ENCODE data around the gene MAPT. TPM values are rescaled to one million over a fixed set of nuclear protein-coding genes. Genes with fewer than 3 reads are reported as not detected.
A peak's percentile ranks its signal among the peaks of the same experiment; 100 is the strongest.

MAPT gene
- total RNA-seq, 6 donors from 2014 or later, result 2.1 to 3.7 (median 2.8) TPM

- TF ChIP-seq CTCF (IDR thresholded peaks at IDR 0.05) (no peak), POLR2A (IDR thresholded peaks at IDR 0.05) (no peak), EP300 (IDR thresholded peaks at IDR 0.05) (no peak), POLR2AphosphoS5 (IDR thresholded peaks at IDR 0.05) (no peak)
- Histone ChIP-seq H3K4me3 (no peak overlapping the region), H3K36me3 (no peaks in the 10 kb centered on the region), H3K27me3 (no peaks in the 10 kb centered on the region), H3K9me3 (no peaks in the 10 kb centered on the region), H3K4me1 (no peaks in the 10 kb centered on the region), H3K27ac (no peak overlapping the region)
- DNase-seq (no peak), ATAC-seq (ENCODE audit: low FRiP score in 2 of 2) (no peak)
- 77 to 80% methylated on average over 3 to 6 of the region's 6 CpGs for WGBS, 2 donors
These were observed 66.9 kb downstream of the MAPT start for GRCh38 chr17:45961206-45961605.

DNA sequence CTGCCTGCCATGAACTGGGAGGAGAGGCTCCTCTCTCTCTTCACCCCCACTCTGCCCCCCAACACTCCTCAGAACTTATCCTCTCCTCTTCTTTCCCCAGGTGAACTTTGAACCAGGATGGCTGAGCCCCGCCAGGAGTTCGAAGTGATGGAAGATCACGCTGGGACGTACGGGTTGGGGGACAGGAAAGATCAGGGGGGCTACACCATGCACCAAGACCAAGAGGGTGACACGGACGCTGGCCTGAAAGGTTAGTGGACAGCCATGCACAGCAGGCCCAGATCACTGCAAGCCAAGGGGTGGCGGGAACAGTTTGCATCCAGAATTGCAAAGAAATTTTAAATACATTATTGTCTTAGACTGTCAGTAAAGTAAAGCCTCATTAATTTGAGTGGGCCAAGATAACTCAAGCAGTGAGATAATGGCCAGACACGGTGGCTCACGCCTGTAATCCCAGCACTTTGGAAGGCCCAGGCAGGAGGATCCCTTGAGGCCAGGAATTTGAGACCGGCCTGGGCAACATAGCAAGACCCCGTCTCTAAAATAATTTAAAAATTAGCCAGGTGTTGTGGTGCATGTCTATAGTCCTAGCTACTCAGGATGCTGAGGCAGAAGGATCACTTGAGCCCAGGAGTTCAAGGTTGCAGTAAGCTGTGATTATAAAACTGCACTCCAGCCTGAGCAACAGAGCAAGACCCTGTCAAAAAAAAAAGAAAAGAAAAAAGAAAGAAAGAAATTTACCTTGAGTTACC lies 68.0 kb downstream of the MAPT start:
- peak in 1 of 2 donors; percentile 57 for ATAC-seq (ENCODE audit: low FRiP score in 2 of 2)
- no peak for TF ChIP-seq CTCF (IDR thresholded peaks at IDR 0.05)
- no peak for TF ChIP-seq EP300 (IDR thresholded peaks at IDR 0.05)
- TF ChIP-seq POLR2A (IDR thresholded peaks at IDR 0.05), result no peak
- no peak for TF ChIP-seq POLR2AphosphoS5 (IDR thresholded peaks at IDR 0.05)

DNA sequence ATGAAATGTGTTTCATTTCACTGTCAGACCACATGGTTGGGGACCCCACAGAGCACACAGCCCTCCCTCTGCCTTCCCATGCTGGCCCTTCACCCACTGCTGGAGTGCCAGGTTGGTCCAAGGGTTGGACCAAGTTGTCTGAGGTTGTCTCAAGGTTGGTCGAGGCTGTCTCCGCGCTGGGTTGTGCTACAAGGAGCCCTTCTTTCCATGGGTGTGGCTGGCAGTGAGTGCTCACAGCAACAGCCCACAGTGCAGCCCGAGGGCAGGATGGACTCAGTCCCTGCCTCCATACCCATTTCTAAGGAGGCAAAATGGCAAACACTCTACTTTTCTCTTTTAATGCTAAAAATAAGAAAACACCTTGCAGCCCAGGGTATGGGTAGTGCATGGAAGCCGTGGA lies 68.9 kb downstream of the MAPT start:
- H3K9me3 ChIP-seq, result no peaks in the 10 kb centered on the region
- no peaks in the 10 kb centered on the region for H3K36me3 ChIP-seq
- H3K4me1 ChIP-seq, result no peaks in the 10 kb centered on the region
- no peak for DNase-seq
- no peak for ATAC-seq (ENCODE audit: low FRiP score in 2 of 2)
- H3K27ac ChIP-seq, result no peak overlapping the region
- TF ChIP-seq POLR2A (IDR thresholded peaks at IDR 0.05), result no peak
- no peak for TF ChIP-seq POLR2AphosphoS5 (IDR thresholded peaks at IDR 0.05)
- no peak for TF ChIP-seq EP300 (IDR thresholded peaks at IDR 0.05)
- TF ChIP-seq CTCF (IDR thresholded peaks at IDR 0.05), result no peak
- WGBS, 2 donors, result 84 to 86% methylated on average over 5 of the region's 5 CpGs
- H3K4me3 ChIP-seq, result no peak overlapping the region
- no peaks in the 10 kb centered on the region for H3K27me3 ChIP-seq

More for the DNA sequence above, 68.0 kb downstream of the MAPT start:
- Histone ChIP-seq H3K9me3 (no peaks in the 10 kb centered on the region), H3K27ac (no peak overlapping the region), H3K4me3 (no peak overlapping the region), H3K27me3 (no peaks in the 10 kb centered on the region), H3K4me1 (no peaks in the 10 kb centered on the region), H3K36me3 (no peaks in the 10 kb centered on the region)
- no peak for DNase-seq
- WGBS, 2 donors, result 87 to 93% methylated on average over 10 to 12 of the region's 12 CpGs

DNA sequence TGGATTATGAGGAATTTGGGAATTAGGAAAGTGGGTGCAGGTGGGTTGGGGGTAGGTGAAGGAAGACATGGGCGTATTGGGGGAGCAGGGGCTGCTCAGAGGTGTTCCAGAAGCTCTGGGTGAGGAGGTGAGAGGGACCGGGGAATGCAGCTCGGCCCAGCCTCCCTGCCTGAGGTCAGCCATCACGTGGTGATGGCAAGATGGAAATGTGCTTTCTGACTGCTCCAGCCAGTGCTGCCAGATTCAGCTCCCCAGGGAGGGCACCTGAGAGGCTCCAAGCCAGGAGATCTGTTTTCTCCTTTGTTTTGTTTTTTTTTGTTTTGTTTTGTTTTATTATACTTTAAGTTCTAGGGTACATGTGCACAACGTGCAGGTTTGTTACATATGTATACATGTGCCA lies 69.5 kb downstream of the MAPT start:
- no peak for ATAC-seq (ENCODE audit: low FRiP score in 2 of 2)
- no peak for TF ChIP-seq EP300 (IDR thresholded peaks at IDR 0.05)
- TF ChIP-seq POLR2A (IDR thresholded peaks at IDR 0.05), result no peak
- no peak for TF ChIP-seq CTCF (IDR thresholded peaks at IDR 0.05)
- TF ChIP-seq POLR2AphosphoS5 (IDR thresholded peaks at IDR 0.05), result no peak

GRCh38 chr17:45964634-45965033 lies 70.3 kb downstream of the MAPT start:
- DNase-seq (no peak), ATAC-seq (ENCODE audit: low FRiP score in 2 of 2) (no peak)
- Histone ChIP-seq H3K27me3 (no peaks in the 10 kb centered on the region), H3K36me3 (no peaks in the 10 kb centered on the region), H3K27ac (no peak overlapping the region), H3K9me3 (no peaks in the 10 kb centered on the region), H3K4me1 (no peaks in the 10 kb centered on the region), H3K4me3 (no peak overlapping the region)
- TF ChIP-seq POLR2AphosphoS5 (IDR thresholded peaks at IDR 0.05), result no peak
- TF ChIP-seq POLR2A (IDR thresholded peaks at IDR 0.05), result no peak
- no peak for TF ChIP-seq EP300 (IDR thresholded peaks at IDR 0.05)
- TF ChIP-seq CTCF (IDR thresholded peaks at IDR 0.05), result no peak
- 80 to 85% methylated on average over 4 of the region's 4 CpGs for WGBS, 2 donors

More for the DNA sequence above, 69.5 kb downstream of the MAPT start:
- H3K9me3 ChIP-seq, result no peaks in the 10 kb centered on the region
- no peaks in the 10 kb centered on the region for H3K4me1 ChIP-seq
- H3K27me3 ChIP-seq, result no peaks in the 10 kb centered on the region
- no peak overlapping the region for H3K27ac ChIP-seq
- H3K4me3 ChIP-seq, result no peak overlapping the region
- no peak for DNase-seq
- H3K36me3 ChIP-seq, result no peaks in the 10 kb centered on the region
- WGBS, 2 donors, result 66 to 72% methylated on average over 5 of the region's 5 CpGs
